HepG2 (cell line): ENCODE data around the gene PGS1. TPM values are rescaled to one million over a fixed set of nuclear protein-coding genes. Genes with fewer than 3 reads are reported as not detected.

Source experiments
- DR1 ChIP-seq: sonication (generic); formaldehyde crosslinking; IDR thresholded peaks from 2 replicates; pipeline ENCODE4 v1.8.0; 2021; ENCODE audit warnings: mild to moderate bottlenecking, missing genetic modification reagents, inconsistent platforms
- ELF4 ChIP-seq: sonication (generic); formaldehyde crosslinking; IDR thresholded peaks from 2 replicates; pipeline ENCODE4 v1.5.0; 2020; ENCODE audit warnings: missing genetic modification reagents, mild to moderate bottlenecking, moderate library complexity, borderline replicate concordance
- FOXC1 ChIP-seq: sonication (generic); formaldehyde crosslinking; IDR thresholded peaks from 2 replicates; pipeline ENCODE4 v1.8.0; 2022; ENCODE audit warnings: mild to moderate bottlenecking, missing genetic modification reagents, borderline replicate concordance
- KAT8 ChIP-seq: IDR thresholded peaks from 2 replicates; pipeline ENCODE4 v1.6.1; 2016; ENCODE audit warnings: missing genetic modification reagents, missing compliant biosample characterization
- PHF21A ChIP-seq: sonication (generic); formaldehyde crosslinking; IDR thresholded peaks from 2 replicates; pipeline ENCODE4 v1.5.0; 2020; ENCODE audit warnings: mild to moderate bottlenecking, missing genetic modification reagents
- USF2 ChIP-seq, 2 experiments: sonication (generic) in 1 of 2; formaldehyde crosslinking in 1 of 2; IDR thresholded peaks; 2 replicates each; pipeline versions ENCODE4 v1.5.1 to v1.6.1; 2011 to 2020; ENCODE audit warnings: borderline replicate concordance in 1 of 2, low read depth in 1 of 2, low read length in 1 of 2, mild to moderate bottlenecking in 1 of 2, missing genetic modification reagents in 1 of 2, moderate library complexity in 1 of 2
- ZBTB39 ChIP-seq: sonication (generic); formaldehyde crosslinking; IDR thresholded peaks from 2 replicates; pipeline ENCODE4 v1.5.0; 2020; ENCODE audit warnings: missing genetic modification reagents
- ZNF318 ChIP-seq: sonication (generic); formaldehyde crosslinking; IDR thresholded peaks from 2 replicates; pipeline ENCODE4 v1.4.0; 2020; ENCODE audit warnings: mild to moderate bottlenecking, missing genetic modification reagents
- ZNF503 ChIP-seq: sonication (generic); formaldehyde crosslinking; IDR thresholded peaks from 2 replicates; pipeline ENCODE4 v1.4.0; 2020; ENCODE audit warnings: missing genetic modification reagents
- polyA plus RNA-seq, 8 experiments: library from polyadenylated mRNA; depleted of rRNA in 3 of 8; stranded (reverse) in 7 of 8; unstranded in 1 of 8; fragments of >200 nt; fragmentation: Illumina TruSeq in 4 of 8; extraction: Trizol in 4 of 8; gene quantifications; 2 replicates each; pipeline versions ENCODE4 v1.2.1 to v1.2.3, GENCODE V29; 2011 to 2016; ENCODE audit warnings: low read depth in 4 of 8, missing spikeins in 1 of 8, mixed read lengths in 1 of 8; ENCODE audit not compliant: insufficient read depth in 1 of 8
- total RNA-seq, 5 experiments: library from RNA; depleted of rRNA; stranded (reverse); fragments of >200 nt; fragmentation: Illumina TruSeq; extraction: Trizol; gene quantifications; 2 replicates each; pipeline ENCODE4 v1.2.3, GENCODE V29; 2016; ENCODE audit warnings: low read depth in 1 of 5

PGS1 gene
- total and polyA plus RNA-seq, 2 of the 13 experiments (the other 11 are each of a cell fraction or from before 2014, with no cell fraction given) = 25.9 to 31.5 TPM

- TF ChIP-seq ZNF318 (CRISPR knock-in tag) (0 out of 2 replicates have a peak, but pooled peaks have one; percentile 43), FOXC1 (CRISPR knock-in tag) (peak; percentile 73; the same call in 1 of the 2 replicates), USF2 (IDR thresholded peaks at IDR 0.05; ENCODE audit: low read depth, low read length) (no peak), USF2 (CRISPR knock-in tag; IDR thresholded peaks at IDR 0.05; ENCODE audit: borderline replicate concordance) (no peak), DR1 (peak; percentile 63; the same call in 1 of the 2 replicates), KAT8 (CRISPR knock-in tag) (peak; percentile 52), PHF21A (CRISPR knock-in tag) (peak; percentile 25; the same call in 1 of the 2 replicates), ZNF503 (peak; percentile 68; the same call in 1 of the 2 replicates), ELF4 (CRISPR knock-in tag) (no peak), ZBTB39 (CRISPR knock-in tag) (no peak)
These were observed 17.9 kb upstream of the PGS1 start (continued) for GRCh38 chr17:78360371-78361224.
